ENCODE results near the gene P2RX4. TPM values are rescaled to one million over a fixed set of nuclear protein-coding genes. Genes with fewer than 3 reads are reported as not detected.

The P2RX4 gene
- total and polyA plus RNA-seq, 4 donors: 16.5 to 32.1 (median 21.8) TPM

GRCh38 chr12:121187501-121187900 lies 22.4 kb upstream of the P2RX4 start:
- TF ChIP-seq JUND (IDR thresholded peaks at IDR 0.05) (no peak), RAD21 (IDR thresholded peaks at IDR 0.05) (no peak), FOXA2 (IDR thresholded peaks at IDR 0.05) (no peak), ATF3 (IDR thresholded peaks at IDR 0.05) (no peak)
- Histone ChIP-seq H3K27me3 (ENCODE audit: control insufficient read depth in 4 of 4, insufficient read depth in 4 of 4, low read length in 3 of 4) (no peaks in the 10 kb centered on the region), H3K9ac (ENCODE audit: low read depth in 1 of 2, low read length in 2 of 2) (no peak overlapping the region), H3K9me3 (ENCODE audit: control insufficient read depth in 4 of 4, low read length in 3 of 4) (no peaks in the 10 kb centered on the region), H3K36me3 (ENCODE audit: control insufficient read depth in 4 of 4, insufficient read depth in 3 of 4, low read depth in 1 of 4, low read length in 3 of 4) (peaks cover 0 to 12% (median 6%) of the 10 kb centered on the region in 4 donors), H3K4me3 (ENCODE audit: low read depth in 1 of 3, low read length in 3 of 3) (no peak overlapping the region), H3K4me1 (ENCODE audit: control insufficient read depth in 4 of 4, insufficient read depth in 4 of 4, low read length in 3 of 4) (no peaks in the 10 kb centered on the region), H3K27ac (ENCODE audit: low read depth in 1 of 2, low read length in 2 of 2) (no peak overlapping the region)
- 89% methylated on average over 7 of the region's 7 CpGs for WGBS
- DNase-seq (ENCODE audit: low spot score): no peak

GRCh38 chr12:121188227-121188626 lies 21.7 kb upstream of the P2RX4 start:
- no peak overlapping the region for H3K4me3 ChIP-seq (ENCODE audit: low read depth in 1 of 3, low read length in 3 of 3)
- H3K27ac ChIP-seq (ENCODE audit: low read depth in 1 of 2, low read length in 2 of 2): no peak overlapping the region
- no peak overlapping the region for H3K9ac ChIP-seq (ENCODE audit: low read depth in 1 of 2, low read length in 2 of 2)
- H3K36me3 ChIP-seq (ENCODE audit: control insufficient read depth in 4 of 4, insufficient read depth in 3 of 4, low read depth in 1 of 4, low read length in 3 of 4): peaks cover 0 to 11% (median 6%) of the 10 kb centered on the region in 4 donors
- no peaks in the 10 kb centered on the region for H3K9me3 ChIP-seq (ENCODE audit: control insufficient read depth in 4 of 4, low read length in 3 of 4)
- no peaks in the 10 kb centered on the region for H3K4me1 ChIP-seq (ENCODE audit: control insufficient read depth in 4 of 4, insufficient read depth in 4 of 4, low read length in 3 of 4)
- 96% methylated on average over 2 of the region's 2 CpGs for WGBS
- TF ChIP-seq GABPA (IDR thresholded peaks at IDR 0.05 in 1 of 2, conservative IDR thresholded peaks at IDR 0.05 in 1 of 2) (no peak), ATF3 (IDR thresholded peaks at IDR 0.05) (no peak), FOXA2 (IDR thresholded peaks at IDR 0.05) (no peak), ZBTB33 (IDR thresholded peaks at IDR 0.05) (no peak), REST (IDR thresholded peaks at IDR 0.05) (no peak), NR2F2 (IDR thresholded peaks at IDR 0.05) (no peak), SP1 (IDR thresholded peaks at IDR 0.05) (no peak), HNF4G (IDR thresholded peaks at IDR 0.05) (no peak), TAF1 (conservative IDR thresholded peaks at IDR 0.05) (no peak), FOXA1 (IDR thresholded peaks at IDR 0.05) (no peak), EGR1 (IDR thresholded peaks at IDR 0.05; ENCODE audit: low read depth in 2 of 2) (no peak), RAD21 (IDR thresholded peaks at IDR 0.05) (no peak), RXRA (IDR thresholded peaks at IDR 0.05) (no peak), HNF4A (conservative IDR thresholded peaks at IDR 0.05) (no peak), JUND (IDR thresholded peaks at IDR 0.05) (no peak)
- no peaks in the 10 kb centered on the region for H3K27me3 ChIP-seq (ENCODE audit: control insufficient read depth in 4 of 4, insufficient read depth in 4 of 4, low read length in 3 of 4)
- DNase-seq (ENCODE audit: low spot score): no peak

Measured in liver (tissue), 9 donors.